Bronchial epithelial cell (primary cell): Measurements from ENCODE around the gene CACNA2D4. TPM values are rescaled to one million over a fixed set of nuclear protein-coding genes. Genes with fewer than 3 reads are reported as not detected.

Experiments used
- DNase-seq: peaks from one replicate; pipeline ENCODE4 v3.0.0-alpha.2; 2010; ENCODE audit warnings: low read depth
- FAIRE-seq: peaks from 2 replicates; lab custom pipeline; 2011; peaks lifted over from hg19 to GRCh38; lab: Jason Lieb, UNC
- H3K27me3 ChIP-seq: 2 replicates; pipeline ENCODE4 v1.5.1; 2011; ENCODE audit warnings: low read length; ENCODE audit not compliant: control insufficient read depth, insufficient read depth
- H3K36me3 ChIP-seq: 2 replicates; pipeline ENCODE4 v1.5.1; 2011; ENCODE audit warnings: low read length; ENCODE audit not compliant: control insufficient read depth, insufficient read depth
- H3K4me3 ChIP-seq: 2 replicates; pipeline ENCODE4 v1.5.1; 2011; ENCODE audit warnings: mild to moderate bottlenecking, low read depth, low read length, control low read depth
- total RNA-seq: library from RNA; depleted of rRNA; stranded (reverse); fragments of >200 nt; gene quantifications from 2 replicates; pipeline ENCODE4 v1.2.1, GENCODE V29; 2014
- TF ChIP-seq, protein P1 (sequence below): IDR thresholded peaks from 2 replicates; pipeline ENCODE4 v1.5.1; 2011; ENCODE audit warnings: mild to moderate bottlenecking, moderate library complexity, low read length, control low read depth, inconsistent platforms; ENCODE audit not compliant: insufficient read depth, severe bottlenecking

CACNA2D4 gene
- total RNA-seq, 1 donor from 2014 or later: not detected

DNA sequence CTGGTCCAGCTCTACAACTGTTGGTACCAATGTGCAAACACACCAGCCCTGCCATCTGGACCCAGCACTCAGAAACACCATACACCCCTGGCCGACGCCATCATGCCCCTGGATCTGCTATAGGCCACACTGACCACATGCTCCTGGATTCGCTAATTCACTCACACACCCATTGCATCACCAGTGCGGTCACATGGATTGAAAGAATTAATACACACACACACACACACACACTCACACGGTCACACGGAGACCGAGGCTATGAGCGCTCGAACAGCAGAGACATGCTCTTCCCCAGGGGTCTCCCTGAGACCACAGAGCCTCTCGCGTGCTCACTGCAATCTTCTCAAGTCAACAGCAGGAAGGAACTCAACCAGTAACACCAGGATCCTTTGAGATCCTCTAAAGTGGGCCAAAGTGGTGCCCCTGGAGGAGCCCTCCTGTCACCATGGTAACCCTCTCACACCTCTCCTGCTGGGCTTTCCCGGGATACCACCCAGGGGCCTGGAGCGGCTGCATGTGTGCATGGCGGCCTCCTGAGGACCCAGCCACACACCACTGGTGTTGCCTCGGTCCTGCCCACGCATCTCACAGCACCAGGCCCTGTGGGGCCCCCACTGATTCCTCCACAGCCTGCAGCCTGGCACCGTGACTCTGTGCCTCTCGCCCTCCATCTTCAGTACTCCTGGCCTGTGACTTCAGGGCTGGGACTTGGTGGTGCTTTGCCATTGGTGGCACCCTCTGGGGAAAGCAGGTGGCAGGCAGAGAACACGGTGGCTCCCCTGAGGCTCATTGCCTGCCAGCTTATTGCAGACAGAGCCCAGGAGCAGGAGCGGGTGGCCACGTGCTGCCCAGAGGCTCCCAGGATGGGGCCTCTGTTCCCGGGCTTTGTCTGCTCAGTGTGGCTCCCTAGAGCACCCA, 83.0 kb downstream of the CACNA2D4 start:
- TF ChIP-seq, protein P1, sequence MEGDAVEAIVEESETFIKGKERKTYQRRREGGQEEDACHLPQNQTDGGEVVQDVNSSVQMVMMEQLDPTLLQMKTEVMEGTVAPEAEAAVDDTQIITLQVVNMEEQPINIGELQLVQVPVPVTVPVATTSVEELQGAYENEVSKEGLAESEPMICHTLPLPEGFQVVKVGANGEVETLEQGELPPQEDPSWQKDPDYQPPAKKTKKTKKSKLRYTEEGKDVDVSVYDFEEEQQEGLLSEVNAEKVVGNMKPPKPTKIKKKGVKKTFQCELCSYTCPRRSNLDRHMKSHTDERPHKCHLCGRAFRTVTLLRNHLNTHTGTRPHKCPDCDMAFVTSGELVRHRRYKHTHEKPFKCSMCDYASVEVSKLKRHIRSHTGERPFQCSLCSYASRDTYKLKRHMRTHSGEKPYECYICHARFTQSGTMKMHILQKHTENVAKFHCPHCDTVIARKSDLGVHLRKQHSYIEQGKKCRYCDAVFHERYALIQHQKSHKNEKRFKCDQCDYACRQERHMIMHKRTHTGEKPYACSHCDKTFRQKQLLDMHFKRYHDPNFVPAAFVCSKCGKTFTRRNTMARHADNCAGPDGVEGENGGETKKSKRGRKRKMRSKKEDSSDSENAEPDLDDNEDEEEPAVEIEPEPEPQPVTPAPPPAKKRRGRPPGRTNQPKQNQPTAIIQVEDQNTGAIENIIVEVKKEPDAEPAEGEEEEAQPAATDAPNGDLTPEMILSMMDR: no peak
- no peak for DNase-seq
- Histone ChIP-seq H3K36me3 (no peaks in the 10 kb centered on the region), H3K4me3 (no peak overlapping the region), H3K27me3 (no peaks in the 10 kb centered on the region)
- no peak for FAIRE-seq

DNA sequence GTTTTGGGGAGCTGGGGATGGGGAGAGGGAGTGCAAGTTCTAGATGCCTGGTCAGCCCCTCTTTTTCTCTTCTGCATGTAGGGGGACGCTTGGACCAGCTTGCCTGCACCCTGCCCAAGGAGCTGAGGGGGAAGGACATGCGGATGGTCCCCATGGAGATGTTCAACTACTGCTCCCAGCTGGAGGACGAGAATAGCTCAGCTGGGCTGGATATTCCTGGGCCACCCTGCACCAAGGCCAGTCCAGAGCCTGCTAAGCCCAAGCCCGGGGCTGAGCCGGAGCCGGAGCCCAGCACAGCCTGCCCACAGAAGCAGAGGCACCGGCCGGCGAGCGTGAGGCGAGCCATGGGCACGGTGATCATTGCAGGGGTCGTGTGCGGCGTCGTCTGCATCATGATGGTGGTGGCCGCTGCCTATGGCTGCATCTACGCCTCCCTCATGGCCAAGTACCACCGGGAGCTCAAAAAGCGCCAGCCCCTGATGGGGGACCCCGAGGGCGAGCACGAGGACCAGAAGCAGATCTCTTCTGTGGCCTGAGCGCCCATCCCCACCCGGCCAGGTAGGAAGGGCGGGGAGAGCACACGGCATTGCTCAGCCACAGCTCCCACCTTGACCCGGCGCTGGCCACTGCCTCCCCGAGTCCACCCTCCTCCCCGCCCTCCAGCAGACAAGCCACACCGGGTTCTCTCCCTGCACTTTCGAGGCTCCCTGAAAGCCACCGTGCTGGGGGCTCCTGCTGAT, 84.1 kb downstream of the CACNA2D4 start:
- no peaks in the 10 kb centered on the region for H3K36me3 ChIP-seq
- no peak for DNase-seq
- TF ChIP-seq, protein P1: no peak
- no peak for FAIRE-seq
- H3K4me3 ChIP-seq: no peak overlapping the region
- H3K27me3 ChIP-seq: no peaks in the 10 kb centered on the region

- H3K27me3 ChIP-seq: no peaks in the 10 kb centered on the region
- FAIRE-seq: no peak
- no peaks in the 10 kb centered on the region for H3K36me3 ChIP-seq
- no peak overlapping the region for H3K4me3 ChIP-seq
- DNase-seq: no peak
- TF ChIP-seq, protein P1: no peak
Measured at GRCh38 chr12:1833596-1834028, 84.8 kb downstream of the CACNA2D4 start.

- Histone ChIP-seq H3K27me3 (no peaks in the 10 kb centered on the region), H3K4me3 (no peak overlapping the region), H3K36me3 (no peaks in the 10 kb centered on the region)
- TF ChIP-seq, protein P1: no peak
- FAIRE-seq (no peak), DNase-seq (no peak)
Measured at GRCh38 chr12:1832801-1833595, 85.5 kb downstream of the CACNA2D4 start.

- Histone ChIP-seq H3K36me3 (no peaks in the 10 kb centered on the region), H3K4me3 (no peak overlapping the region), H3K27me3 (no peaks in the 10 kb centered on the region)
- TF ChIP-seq, protein P1: no peak
- DNase-seq (peak; percentile 55), FAIRE-seq (no peak)
Measured at GRCh38 chr12:1830981-1831963, 87.2 kb downstream of the CACNA2D4 start.
